Measurements from ENCODE around the gene BRPF3.

The BRPF3 gene

DNA sequence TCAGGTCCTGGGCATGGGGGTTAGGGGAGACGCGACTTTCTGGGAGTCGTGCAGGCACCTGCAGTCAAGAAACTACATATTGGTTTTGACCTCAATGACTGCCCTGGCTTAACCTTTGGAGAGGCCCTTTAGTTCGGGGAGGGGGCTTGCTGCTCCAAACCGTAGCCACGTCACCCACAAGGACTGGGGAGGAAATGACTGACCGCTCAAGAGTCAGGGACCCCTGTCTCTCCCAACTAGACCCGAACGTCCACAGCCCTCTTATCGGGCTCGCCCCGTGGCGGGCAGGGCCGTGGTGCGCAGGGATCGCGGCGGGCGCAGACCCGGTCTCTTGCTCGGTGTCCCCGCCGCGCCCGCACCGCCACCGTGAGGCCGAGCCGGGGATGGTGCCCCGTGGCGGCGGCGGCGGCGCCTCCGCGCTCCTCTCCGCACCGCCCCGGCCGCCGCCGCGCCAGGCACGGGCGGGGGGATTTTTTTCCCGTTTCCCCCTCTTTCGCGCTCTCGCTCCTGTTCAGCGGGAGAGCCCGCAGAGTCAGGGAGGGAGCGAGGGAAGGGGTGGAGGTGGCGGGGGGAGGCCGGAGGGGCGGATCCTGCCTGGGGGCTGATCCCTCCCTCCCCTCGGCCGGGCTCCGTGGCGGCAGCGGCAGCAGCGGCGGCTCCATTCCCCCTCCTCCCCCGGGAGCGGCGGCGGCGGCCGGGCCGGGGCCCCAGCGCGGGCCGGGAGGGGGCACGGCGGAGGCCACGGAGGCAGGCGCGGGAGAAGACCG, at the start of gene BRPF3:
Gene BRPF3, plus strand, starts transcription at position 632 of the 767 bp plus-strand sequence. CDS start 3,579 bp downstream, outside the sequence.
- peak within 1 kb of the TSS; percentile 85 for H3K4me3 ChIP-seq (ENCODE audit: low read length)
- TF ChIP-seq, protein P1, sequence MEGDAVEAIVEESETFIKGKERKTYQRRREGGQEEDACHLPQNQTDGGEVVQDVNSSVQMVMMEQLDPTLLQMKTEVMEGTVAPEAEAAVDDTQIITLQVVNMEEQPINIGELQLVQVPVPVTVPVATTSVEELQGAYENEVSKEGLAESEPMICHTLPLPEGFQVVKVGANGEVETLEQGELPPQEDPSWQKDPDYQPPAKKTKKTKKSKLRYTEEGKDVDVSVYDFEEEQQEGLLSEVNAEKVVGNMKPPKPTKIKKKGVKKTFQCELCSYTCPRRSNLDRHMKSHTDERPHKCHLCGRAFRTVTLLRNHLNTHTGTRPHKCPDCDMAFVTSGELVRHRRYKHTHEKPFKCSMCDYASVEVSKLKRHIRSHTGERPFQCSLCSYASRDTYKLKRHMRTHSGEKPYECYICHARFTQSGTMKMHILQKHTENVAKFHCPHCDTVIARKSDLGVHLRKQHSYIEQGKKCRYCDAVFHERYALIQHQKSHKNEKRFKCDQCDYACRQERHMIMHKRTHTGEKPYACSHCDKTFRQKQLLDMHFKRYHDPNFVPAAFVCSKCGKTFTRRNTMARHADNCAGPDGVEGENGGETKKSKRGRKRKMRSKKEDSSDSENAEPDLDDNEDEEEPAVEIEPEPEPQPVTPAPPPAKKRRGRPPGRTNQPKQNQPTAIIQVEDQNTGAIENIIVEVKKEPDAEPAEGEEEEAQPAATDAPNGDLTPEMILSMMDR (conservative IDR thresholded peaks at IDR 0.05; ENCODE audit: low read depth, low read length): peak; percentile 28
- DNase-seq (ENCODE audit: low read depth): peak; percentile 26

DNA sequence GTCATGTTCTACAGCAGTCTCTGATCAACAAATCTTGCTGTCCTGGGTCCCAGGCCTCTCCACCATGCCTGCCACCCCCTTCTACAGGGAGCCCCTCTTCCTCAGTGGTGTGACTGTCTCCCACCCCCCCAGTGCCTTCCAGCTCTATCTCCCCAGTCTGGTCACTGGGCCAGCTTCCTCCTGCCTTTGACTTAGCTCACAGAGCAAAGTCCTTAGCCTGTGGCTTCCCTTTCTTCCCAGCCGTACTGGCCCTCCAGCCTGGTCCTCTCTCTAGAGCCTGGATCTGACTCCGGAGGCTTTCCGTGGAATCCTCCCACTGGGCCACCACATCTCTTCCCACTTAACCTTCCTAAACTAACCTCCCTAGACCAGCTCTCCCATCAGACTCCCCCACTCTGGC, 49.2 kb upstream of the BRPF3 start:
- TF ChIP-seq, protein P1 (conservative IDR thresholded peaks at IDR 0.05; ENCODE audit: low read depth, low read length): no peak
- DNase-seq (ENCODE audit: low read depth): no peak
- no peak overlapping the region for H3K4me3 ChIP-seq (ENCODE audit: low read length)

DNA sequence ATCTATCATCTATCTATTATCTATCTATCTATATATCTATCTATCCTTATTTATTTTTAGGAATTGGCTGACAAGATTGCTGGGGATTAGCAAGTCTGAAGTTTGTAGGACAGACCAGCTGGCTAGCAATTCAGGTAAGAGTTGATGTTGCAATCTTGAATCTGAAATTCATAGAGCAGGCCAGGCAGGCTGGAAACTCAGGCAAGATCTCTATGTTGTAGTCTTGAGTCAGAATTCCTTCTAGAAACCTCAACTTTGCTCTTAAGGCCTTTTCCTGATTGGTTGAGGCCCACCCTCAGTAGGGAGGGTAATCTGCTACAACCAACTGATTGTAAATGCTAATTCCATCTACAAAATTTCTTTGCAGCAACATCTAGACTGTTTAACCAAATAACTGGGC, 47.1 kb upstream of the BRPF3 start:
- no peak overlapping the region for H3K4me3 ChIP-seq (ENCODE audit: low read length)
- TF ChIP-seq, protein P1 (conservative IDR thresholded peaks at IDR 0.05; ENCODE audit: low read depth, low read length): no peak
- DNase-seq (ENCODE audit: low read depth): no peak

DNA sequence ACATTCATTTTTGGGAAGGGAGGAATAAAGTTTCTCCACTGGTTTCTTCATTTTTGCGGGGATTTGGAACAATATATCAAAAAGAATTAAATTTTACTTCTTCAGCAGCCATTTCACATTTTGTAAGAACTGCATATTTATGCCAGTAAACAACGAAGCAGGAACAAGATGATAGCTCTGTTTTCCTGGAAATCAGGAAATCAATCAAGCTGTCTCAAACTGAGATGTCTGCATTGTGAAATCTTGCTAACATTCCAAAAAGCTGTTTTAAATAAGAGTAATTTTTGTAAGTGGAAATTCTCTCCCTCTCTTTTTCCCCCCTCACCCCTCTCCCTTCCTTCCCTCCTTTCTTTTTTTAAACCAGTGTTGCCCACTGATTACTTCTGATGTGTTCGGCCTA, 46.3 kb upstream of the BRPF3 start:
- no peak overlapping the region for H3K4me3 ChIP-seq (ENCODE audit: low read length)
- DNase-seq (ENCODE audit: low read depth): no peak

DNA sequence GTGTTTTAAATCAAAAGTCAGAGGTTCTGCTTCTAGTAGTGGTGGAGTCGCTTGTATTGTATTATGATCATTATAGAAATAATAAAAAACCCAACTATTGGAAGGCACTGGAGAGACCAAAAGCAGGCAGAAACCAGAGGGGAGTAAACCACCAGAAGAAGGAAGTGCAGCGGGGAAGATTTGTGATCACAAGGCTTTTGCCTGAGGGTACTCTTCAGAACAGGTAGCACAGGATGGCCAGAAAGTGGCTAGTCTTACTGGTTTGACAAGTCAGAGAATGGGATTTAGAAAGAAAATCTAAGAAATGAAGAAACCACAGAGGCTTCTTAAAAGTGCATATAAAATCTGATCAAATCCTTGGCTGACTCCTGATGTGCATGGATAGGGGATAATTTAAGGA, 42.3 kb upstream of the BRPF3 start:
- TF ChIP-seq, protein P1 (conservative IDR thresholded peaks at IDR 0.05; ENCODE audit: low read depth, low read length): no peak
- DNase-seq (ENCODE audit: low read depth): no peak
- no peak overlapping the region for H3K4me3 ChIP-seq (ENCODE audit: low read length)

More for the DNA sequence above, 46.3 kb upstream of the BRPF3 start:
- TF ChIP-seq, protein P1 (conservative IDR thresholded peaks at IDR 0.05; ENCODE audit: low read depth, low read length): no peak

DNA sequence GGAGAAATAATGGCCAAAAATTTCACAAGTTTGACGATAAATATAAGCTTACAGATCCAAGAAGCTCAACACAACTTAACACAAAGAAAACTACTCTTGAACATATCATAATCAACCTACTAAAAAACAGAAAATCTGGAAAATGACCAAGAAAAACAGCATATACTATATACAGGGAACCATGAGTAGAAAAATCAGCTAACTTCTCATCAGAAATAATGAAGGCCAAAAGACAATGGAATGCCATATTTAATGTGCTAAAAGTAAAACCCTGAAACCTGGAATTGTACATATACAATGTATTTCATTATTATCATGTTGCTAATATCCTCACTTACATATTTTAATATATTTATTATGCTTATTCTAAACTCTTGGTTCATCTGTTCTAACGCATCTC, 40.9 kb upstream of the BRPF3 start:
- TF ChIP-seq, protein P1 (conservative IDR thresholded peaks at IDR 0.05; ENCODE audit: low read depth, low read length): no peak
- no peak for DNase-seq (ENCODE audit: low read depth)

DNA sequence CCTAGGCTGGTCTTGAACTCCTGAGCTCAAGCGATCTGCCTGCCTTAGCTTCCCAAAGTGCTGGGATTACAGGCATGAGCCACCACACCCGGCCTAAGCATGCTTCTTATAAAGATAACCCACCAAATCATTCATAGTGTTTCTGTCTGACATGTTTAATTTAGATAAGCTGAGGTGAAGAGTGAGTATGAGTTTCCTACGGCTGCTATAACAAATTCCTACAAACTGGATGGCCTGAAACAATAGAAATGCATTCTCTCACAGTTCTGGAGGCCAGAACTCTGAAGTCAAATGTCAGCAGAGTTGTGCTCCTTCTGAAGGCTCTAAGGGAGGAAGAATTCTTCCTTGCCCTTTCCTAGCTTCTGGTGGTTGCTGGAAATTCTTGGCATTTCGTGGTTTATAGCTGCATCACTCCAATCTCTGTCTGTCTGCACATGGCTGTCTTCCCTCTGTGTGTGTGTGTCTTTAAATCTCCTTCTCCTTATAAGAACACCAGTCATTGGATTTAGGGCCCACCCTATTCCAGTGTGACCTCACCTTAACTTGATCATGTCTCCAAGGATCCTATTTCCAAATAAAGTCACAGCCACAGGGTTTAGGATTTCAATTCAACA, 36.3 kb upstream of the BRPF3 start:
- TF ChIP-seq, protein P1 (conservative IDR thresholded peaks at IDR 0.05; ENCODE audit: low read depth, low read length): no peak
- no peak overlapping the region for H3K4me3 ChIP-seq (ENCODE audit: low read length)
- DNase-seq (ENCODE audit: low read depth): no peak

More for the DNA sequence above, 40.9 kb upstream of the BRPF3 start:
- H3K4me3 ChIP-seq (ENCODE audit: low read length): no peak overlapping the region
